Activated CD4-positive, alpha-beta T cell treated with anti-CD3 and anti-CD28 coated beads, Interleukin-2, amount 50 U/mL, for 4 hours (primary cell): Measurements from ENCODE around the gene DKK1.
"Not testable (repeated sequence)": the region's sequence is repeated elsewhere in the genome, so short reads cannot be mapped to it uniquely, and the experiment has no call there.

Source experiments
- DNase-seq, 2 experiments: peaks; one replicate each; pipeline ENCODE4 v3.0.0-alpha.2; 2020

DKK1 gene

DNA sequence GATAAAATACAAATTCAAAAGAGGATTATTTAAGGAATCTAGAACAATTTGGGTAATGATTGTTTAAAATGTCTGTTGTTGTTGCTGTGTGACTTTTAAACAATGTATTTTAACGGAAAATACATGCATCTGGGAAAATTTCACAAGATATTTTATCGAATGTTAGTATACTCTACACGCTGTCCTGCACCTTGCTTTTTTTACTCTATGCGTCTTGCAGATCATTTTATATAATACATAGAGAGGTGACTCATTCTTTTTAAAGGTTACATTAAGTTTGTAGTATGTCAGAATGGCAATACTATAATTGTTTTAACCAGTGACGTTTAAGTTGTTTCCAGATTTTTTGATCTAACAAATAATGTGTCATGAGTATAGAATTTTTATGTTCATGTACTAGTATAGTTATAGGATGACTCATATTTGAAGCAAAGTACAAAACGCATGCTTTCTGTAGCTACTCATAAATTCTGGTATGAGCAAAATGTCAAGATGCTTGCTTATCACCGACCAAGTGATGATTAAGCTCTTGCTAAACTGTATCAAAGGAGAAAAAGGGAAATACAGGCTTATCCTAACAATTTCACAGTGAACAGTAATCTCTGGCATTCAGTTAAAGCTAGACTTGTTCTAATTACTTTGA, 4.9 kb downstream of the DKK1 start:
- DNase-seq, result no peak

DNA sequence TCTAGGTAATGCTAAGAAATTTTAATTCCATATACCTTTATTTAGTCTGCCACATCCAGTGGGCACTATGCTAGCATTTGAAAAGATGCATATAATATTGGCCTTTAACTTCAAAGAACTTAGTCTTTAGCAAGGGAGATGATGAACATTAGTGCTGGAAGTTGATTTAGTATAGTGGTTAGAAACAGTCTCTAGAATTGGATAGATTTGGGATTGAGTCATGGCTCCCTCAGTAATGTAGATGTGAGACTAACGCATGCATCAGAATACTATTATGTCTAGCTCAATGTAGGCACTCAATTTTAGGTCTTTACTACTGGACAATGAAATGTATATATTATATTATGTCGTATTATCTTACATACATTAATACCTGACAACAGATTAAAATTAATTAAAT, 5.8 kb downstream of the DKK1 start:
- no peak for DNase-seq

DNA sequence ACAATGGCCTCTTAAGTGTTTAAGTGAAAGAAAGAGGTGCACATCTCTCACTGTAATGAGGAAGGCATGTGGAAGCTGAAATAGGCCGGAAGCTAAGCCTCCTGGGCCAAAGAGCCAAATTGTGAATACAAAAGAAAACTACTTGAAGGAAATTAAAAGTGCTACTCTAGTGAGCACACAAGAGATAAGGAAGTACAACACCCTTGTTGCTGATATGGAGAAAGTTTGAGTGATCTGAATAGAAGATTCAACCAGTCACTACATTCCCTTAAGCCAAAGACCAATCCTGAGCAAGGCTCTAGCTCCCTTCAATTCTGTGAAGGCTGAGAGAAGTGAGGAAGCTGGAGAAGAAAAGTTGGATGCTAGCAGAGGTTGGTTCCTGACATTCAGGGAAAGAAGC, 8.2 kb downstream of the DKK1 start:
- no peak for DNase-seq

DNA sequence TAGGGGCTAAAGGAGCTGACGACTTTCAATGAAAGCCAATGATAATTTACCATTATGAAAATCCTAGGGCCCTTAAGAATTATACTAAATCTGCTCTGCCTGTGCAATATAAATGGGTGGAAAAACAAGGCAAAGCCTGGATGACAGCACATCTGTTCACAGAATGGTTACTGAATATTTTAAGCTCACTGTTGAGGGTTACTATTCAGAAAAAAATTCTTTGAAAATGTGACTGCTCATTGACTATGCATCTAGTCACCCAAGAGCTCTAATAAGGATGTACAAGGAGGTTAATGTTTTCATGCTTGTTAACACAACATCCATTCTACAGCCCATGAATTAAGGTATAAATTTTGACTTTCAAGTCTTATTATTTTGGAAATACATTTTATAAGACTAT, 8.9 kb downstream of the DKK1 start:
- DNase-seq, result no peak

DNA sequence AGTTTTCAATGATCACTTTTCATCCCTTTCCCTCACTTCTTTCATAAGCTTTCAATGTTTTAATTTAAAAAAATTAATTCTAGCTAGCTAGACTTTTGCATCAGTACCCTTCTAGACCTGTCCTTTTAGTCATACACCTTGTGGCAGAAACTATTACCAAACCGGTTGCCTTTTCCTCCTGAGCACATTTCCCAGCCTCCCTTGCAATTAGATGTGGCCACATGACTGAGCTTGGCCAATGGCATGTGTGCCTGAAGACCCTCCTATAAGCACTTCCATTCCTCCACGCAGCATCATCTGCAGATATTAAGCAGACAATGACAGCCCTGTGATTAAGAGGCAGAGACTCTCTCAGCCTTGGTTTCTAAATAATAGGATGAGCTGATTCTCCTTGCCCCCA, 12.3 kb downstream of the DKK1 start:
- DNase-seq, result no peak

DNA sequence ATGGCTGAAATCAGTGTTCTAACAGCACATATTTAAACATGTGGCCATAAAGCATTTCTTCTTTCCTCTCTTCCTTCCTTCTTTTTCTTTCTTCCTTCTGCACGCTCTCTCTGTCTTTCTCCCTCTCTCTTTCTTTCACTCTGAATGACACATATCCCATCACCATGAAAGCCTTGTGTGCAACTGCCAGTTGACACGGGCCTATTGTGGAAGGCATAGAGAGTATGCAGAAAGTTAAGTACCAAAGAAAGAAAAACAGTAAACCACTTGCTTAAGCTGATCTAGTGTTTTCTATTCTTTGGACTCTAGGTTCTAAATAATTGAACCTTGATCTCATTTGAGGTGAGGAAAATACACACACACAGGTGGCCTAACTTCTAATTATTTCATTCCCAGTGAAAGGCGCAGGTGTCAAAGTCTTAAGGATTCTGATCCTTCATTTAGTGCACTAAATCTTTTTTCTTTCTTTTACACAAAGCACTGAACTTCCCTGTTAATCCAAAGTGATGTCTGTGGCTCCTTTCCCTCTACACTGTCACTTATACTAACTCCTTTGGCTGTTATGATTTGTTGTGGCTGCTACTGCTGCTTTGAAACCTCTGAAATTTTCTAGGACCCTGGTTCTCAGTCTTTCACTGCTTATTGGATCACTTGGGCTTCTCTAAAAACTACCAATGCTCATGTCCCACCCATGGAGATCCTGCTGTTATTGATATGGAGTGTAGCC, 17.7 kb downstream of the DKK1 start:
- DNase-seq, result no peak

DNA sequence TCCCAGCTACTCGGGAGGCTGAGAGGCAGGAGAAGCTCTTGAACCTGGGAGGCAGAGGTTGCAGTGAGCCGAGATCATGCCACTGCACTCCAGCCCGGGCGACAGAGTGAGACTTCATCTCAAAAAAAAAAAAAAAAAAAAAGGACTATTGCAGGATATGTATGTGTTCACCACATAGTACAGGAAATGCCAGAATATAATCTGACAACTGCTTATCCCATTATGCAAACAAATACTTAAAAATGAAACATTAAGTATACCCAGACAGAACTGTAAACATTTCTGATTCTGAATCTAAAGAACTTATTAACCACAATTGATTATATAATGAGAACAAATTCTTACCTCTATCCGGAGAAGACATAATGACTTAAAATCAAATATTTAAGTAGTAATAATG, 18.7 kb downstream of the DKK1 start:
- DNase-seq, result no peak

DNA sequence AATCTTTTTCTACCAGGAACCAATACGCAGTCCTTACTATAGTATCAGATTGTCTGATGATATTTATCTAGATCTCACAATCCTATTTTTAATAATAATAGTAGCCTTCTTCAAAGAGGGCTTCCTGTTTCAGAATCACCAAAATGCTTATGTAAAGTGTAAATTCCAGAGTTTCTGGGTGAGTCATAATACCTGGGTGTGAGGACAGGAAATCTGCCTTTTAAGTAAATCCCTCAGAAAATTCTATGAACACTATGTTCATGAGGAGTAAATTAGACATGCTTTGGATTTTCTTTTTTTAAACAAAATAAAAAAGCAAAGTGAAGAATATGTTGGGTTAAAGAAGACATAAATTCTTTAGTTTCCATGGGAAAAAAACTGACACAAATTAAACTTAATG, 20.5 kb downstream of the DKK1 start:
- DNase-seq, result no peak

DNA sequence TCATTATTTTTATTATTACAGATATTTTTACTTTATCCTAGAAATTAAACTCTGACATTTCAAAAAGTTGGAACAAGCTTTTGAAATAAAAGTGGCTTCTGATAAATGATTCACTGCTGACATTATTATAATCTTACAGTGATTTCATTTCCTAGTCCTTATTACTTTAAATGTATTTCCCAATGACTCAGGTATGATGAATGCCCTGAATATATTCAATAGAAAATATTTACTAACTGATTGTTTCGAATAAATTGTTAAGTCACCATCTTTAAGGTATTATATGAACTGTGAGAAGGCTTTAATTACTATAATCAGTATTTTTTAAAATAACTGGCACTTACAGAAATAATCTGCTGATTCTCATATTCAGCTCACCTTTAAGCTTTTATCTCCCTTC, 21.6 kb downstream of the DKK1 start:
- DNase-seq, result no peak

DNA sequence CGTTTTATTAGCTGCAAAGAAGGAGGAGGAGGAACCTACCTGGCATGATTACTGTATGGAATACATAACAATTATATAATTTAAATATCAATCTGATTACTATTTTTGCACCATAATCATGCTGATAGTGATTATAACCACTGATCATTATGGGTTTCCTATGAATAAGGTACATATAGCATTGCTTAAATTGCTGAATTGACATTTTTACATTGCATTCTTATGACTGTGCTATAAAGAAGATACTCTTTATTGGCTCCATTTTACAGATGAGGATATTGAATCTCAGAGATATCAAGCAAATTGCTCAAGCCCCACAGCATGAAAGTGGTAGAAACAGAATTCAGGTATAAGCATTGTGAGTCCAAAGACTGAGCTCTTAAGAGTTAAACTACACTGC, 23.1 kb downstream of the DKK1 start:
- no peak for DNase-seq

DNA sequence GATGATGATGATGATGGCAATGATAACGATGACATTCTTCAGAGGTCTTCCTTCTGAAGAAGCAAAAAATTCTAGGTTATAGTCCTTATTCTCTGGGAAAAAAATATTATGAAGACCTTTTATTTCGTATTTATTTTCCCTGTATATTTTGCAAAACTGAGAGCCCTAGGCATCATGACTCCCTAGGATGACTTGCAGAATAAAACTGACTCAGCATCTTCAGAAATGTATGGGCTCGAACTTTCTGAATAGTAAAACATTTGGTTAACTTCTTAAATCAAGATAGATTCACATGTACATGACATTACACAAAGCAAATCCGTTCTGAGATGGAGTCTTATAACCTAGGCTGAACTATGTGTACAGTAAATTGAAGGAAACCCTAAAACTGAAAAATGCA, 29.4 kb downstream of the DKK1 start:
- DNase-seq, result no peak

DNA sequence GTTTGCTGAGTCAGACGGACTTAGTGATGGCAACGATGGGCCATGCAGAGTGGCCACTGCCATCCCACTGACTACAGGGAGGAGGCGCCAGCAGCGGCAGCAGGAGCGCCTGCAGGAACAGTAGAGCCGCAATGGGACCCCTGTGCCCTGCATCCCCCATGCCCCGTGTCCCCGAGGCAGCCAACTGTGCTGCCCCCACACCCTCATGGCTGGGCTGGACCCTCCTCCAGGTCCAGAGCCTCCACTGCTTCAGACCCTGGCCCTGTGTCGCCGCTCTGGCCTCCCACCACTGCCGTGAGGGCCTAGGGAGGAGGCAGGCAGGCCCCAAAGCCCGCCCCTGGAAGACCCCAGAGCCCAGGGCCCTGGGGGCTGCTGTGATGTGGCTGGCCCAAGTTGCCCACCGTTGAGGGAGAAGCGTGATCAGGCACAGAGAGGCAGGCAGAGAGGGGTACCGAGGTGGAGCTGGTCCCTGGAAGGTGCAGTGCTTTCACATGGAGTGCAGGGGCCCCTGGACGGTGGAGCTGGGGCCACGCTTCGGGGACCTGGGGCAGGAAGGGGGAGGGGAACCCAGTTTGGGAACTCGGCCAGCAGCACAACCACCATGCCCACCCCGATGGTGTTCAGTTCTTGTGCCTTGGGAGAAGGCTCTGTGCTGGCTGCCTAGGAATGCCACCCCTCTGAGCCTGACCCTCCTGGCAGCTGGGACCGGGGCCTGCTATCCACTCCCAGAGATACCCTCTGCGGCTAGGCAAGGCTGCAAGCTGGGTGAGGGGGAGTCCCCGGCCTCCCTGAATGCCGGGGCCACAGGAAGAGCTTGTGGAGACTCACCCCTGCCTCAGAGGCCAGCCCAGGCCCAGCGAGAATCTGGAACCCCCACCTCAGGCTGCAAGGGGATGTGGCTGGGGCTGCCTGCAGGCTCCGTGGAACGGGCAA, 32.6 kb downstream of the DKK1 start:
- no peak for DNase-seq

DNA sequence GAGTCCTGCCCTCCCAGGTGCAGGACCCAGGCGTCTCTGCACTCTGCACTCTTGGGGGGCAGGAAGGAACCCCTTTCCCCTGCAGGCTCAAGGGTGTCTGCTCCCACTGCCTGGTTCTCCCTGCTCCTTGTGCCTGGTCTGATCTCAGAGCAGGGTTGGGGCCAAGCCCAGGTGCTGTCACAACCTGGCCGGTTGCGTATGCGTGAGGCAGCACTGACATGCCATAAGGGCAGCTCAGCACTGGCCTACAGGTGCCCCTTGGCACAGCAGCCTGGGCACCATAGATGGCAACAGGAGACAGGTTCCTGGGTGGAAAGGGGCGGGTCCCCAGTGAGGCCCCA, 33.2 kb downstream of the DKK1 start:
- no peak for DNase-seq

DNA sequence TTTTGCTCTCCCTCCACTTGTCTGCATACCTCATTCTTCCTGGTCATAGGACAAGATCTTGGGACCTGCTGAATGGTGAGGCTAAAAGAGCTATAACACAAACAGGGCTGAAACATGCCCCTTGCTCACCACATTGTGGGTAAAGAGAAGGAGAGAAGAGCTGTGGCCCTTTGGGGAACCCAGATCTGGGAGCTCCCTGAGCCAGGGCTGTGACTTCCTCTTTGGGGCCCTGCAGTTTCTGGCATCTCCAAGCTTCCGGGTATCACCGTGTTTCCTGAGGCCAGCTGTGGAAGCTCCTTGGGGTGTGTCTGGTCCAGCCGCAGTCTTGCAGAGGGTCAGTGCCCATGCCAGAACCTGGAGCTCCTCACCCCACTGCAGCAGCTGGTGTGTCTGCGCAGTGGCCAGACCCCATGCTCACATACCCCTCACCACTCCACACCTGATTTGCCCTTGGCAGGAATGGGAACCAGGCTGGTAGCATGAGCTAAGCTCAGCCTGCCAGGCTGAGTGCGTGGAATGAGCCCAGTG, 34.0 kb downstream of the DKK1 start:
- no peak for DNase-seq

DNA sequence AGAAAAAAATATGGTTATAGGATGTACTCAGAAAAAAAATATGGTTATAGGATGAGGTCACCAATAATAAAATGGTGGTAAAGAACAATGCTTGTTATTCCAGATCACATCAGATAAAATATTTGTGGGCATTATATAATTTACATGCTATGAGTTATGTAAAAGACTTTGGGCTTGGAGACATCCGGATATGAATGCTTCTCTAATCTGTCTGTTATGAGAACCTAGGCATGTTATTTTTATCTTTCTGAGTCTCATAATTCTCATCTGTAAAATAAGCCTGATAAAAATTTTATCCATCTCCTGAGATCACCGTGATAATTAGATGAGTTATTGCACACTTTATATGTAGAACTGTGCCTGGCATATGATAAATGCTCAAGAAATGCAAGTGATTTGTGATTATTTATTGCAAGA, 37.8 kb downstream of the DKK1 start:
- no peak for DNase-seq

DNA sequence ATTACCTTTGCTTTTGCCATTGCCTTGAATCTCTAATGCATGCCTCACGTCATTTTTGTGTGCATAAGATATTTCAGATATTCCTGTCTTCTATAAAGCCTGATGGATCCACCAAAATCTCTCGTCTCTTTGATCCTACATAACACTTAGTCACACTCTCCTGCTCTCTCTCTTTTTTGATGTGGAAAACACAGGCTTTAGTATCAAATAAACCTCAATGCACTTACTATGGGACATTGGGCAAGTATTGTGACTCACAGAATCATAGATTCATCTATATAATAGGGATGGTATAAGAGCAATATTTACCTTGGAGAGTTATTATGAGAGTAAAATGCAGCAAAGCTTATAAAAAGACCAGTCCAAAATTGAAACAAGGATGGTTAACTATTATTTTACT, 39.1 kb downstream of the DKK1 start:
- no peak for DNase-seq

DNA sequence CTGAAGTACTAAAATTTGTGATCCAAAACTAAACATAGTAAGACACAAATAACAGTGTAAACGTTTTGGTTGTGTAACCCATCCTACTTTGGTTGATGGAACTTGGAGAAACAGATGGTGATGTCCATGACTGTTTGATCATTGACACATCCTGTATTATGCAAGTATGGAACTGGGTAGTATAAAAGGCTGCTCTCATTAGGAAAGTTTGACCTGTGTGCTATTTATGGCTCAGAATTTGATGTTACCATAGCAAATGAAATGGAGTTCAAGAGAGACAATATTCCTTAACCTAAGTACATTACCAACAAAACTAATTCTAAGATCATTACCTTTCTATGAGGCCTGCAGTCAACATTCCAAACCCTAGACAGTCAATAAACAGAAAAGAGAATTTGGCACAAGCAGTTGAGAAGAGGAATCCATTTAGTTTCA, 39.9 kb downstream of the DKK1 start:
- no peak for DNase-seq

DNA sequence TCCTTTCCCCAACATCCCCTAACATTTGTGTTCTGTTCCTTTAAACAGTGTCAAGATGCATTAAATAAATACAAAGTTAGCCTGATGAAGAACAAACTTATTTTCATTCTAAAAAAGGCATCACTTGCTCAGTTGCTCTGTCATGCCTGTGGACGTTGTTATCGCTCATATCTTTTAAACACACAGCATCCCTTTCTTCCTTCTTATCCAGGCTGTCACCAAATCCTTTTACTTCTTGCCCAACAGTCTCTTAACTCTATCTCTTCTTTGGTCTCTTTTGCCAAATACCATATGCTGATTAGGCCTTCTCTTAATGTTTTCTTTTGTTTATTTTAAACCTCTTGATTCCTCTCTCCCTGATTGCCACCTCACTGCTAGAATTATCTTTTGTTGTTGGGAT, 43.9 kb downstream of the DKK1 start:
- DNase-seq, result no peak

DNA sequence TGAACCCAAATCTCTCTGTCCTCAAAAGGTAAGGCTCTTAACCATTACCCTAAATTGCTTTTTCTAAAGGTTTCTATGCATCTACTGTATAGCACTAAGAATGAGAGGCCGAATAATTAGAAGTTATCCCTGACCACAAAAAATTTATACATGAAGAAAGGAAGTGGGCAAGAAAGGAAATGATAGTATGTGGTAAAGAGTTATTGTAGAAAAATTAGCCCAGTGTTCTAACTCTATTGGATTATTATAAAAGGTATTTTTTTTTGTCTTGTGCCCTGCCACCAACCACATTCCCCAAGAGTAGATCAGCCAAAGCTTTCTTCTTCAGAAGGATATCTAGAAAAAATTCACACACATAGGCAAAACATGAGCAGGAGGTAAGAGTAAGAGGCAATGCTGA, 45.4 kb downstream of the DKK1 start:
- DNase-seq, result no peak

DNA sequence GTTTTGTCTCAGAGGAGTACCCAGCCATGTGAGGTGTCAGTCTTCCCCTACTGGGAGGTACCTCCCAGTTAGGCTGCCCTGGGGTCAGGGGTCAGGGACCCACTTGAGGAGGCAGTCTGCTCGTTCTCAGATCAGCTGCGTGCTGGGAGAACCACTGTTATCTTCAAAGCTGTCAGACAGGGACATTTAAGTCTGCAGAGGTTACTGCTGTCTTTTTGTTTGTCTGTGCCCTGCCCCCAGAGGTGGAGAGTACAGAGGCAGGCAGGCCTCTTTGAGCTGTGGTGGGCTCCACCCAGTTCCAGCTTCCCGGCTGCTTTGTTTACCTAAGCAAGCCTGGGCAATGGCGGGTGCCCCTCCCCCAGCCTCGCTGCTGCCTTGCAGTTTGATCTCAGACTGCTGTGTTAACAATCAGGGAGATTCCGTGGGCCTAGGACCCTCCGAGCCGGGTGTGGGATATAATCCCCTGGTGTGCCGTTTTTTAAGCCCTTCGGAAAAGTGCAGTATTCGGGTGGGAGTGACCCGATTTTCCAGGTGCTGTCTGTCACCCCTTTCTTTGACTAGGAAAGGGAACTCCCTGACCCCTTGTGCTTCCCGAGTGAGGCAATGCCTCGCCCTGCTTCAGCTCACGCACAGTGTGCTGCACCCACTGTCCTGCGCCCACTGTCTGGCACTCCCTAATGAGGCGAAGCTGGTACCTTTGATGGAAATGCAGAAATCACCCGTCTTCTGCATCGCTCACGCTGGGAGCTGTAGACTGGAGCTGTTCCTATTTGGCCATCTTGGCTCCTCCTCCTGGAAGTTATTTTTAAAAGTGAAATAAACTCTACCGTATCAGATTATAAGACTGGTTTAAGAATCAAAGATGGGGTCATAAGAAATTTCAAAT, 51.7 kb downstream of the DKK1 start:
- not testable (repeated sequence) for DNase-seq
